ENCODE measurements around the gene TNFAIP2. TPM values are rescaled to one million over a fixed set of nuclear protein-coding genes. Genes with fewer than 3 reads are reported as not detected.

TNFAIP2 gene
- total RNA-seq, 1 donor from 2014 or later, result 13.3 TPM

GRCh38 chr14:103157969-103158368 is 34.7 kb downstream of the TNFAIP2 start:
- H3K4me3 Mint-ChIP-seq (ENCODE audit: unreplicated experiment), result no peak overlapping the region
- no peaks in the 10 kb centered on the region for H3K4me1 Mint-ChIP-seq (ENCODE audit: low read depth)
- no peak for TF ChIP-seq CTCF (IDR thresholded peaks at IDR 0.05)
- peaks cover 1% of the 10 kb centered on the region for H3K36me3 Mint-ChIP-seq (ENCODE audit: low read depth)
- H3K27me3 Mint-ChIP-seq (ENCODE audit: low read depth), result peaks cover 21% of the 10 kb centered on the region
- DNase-seq (ENCODE audit: low spot score), result no peak
- H3K27ac Mint-ChIP-seq (ENCODE audit: unreplicated experiment), result no peak overlapping the region
- H3K9me3 Mint-ChIP-seq (ENCODE audit: low read depth), result no peaks in the 10 kb centered on the region

- no peak for TF ChIP-seq CTCF (IDR thresholded peaks at IDR 0.05)
- Mint-ChIP-seq H3K27ac (ENCODE audit: unreplicated experiment) (no peak overlapping the region), H3K36me3 (ENCODE audit: low read depth) (peaks cover 1% of the 10 kb centered on the region), H3K9me3 (ENCODE audit: low read depth) (no peaks in the 10 kb centered on the region), H3K4me1 (ENCODE audit: low read depth) (no peaks in the 10 kb centered on the region), H3K27me3 (ENCODE audit: low read depth) (peaks cover 20% of the 10 kb centered on the region), H3K4me3 (ENCODE audit: unreplicated experiment) (no peak overlapping the region)
- no peak for DNase-seq (ENCODE audit: low spot score)
Observed at GRCh38 chr14:103158688-103159087, 35.4 kb downstream of the TNFAIP2 start.

DNA sequence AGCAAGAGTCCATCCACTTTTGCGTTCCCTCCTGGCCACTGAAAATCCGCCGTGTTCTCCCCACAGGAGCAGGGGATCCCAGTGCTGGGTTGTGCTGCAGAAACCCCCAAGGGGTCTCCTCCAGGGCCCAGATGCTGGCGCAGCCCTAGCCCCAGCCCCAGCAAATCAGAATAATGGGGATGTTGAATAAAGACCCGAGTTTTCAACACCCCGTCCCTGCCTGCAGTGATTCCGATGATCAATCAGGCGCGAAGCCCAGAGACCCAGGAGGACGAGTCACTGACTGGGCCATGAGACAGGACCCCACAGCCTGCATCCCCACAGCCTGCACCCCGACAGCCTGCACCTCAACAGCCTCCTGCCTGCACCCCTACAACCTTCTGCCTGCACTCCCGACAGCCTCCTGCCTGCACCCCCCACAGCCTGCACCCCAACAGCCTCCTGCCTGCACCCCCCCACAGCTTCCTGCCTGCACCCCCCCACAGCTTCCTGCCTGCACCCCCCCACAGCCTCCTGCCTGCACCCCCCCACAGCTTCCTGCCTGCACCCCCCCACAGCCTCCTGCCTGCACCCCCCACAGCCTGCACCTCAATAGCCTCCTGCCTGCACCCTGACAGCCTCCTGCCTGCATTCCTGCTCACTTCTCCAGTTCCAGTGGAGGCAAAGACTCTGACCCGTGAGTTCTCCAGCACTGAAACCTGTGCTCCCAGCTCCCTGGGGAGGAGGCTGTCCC is 37.2 kb downstream of the TNFAIP2 start:
- TF ChIP-seq CTCF (IDR thresholded peaks at IDR 0.05), result no peak
- no peaks in the 10 kb centered on the region for H3K9me3 Mint-ChIP-seq (ENCODE audit: low read depth)
- no peak for DNase-seq (ENCODE audit: low spot score)

DNA sequence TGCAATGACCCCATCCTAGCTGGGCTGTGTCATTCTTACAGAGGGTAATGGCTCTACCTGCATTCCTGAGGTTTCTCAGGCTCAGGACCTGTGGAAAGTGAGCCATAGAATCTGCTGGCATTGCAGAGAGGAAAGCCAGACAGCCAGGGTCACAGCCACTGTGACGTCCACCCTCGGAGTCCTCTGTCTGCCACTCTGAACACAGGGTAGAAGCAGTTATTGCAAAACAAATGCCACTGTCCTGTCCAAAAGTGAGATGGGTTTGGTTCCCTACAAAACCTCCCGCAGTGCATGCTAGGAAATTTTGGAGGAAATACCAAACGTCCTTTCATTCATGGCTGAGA is 37.8 kb downstream of the TNFAIP2 start:
- no peak overlapping the region for H3K4me3 Mint-ChIP-seq (ENCODE audit: unreplicated experiment)
- H3K4me1 Mint-ChIP-seq (ENCODE audit: low read depth), result no peaks in the 10 kb centered on the region
- DNase-seq (ENCODE audit: low spot score), result no peak
- H3K9me3 Mint-ChIP-seq (ENCODE audit: low read depth), result no peaks in the 10 kb centered on the region
- H3K27me3 Mint-ChIP-seq (ENCODE audit: low read depth), result peaks cover 26% of the 10 kb centered on the region
- TF ChIP-seq CTCF (IDR thresholded peaks at IDR 0.05), result no peak
- no peak overlapping the region for H3K27ac Mint-ChIP-seq (ENCODE audit: unreplicated experiment)
- peaks cover 1% of the 10 kb centered on the region for H3K36me3 Mint-ChIP-seq (ENCODE audit: low read depth)

More for the DNA sequence above, 37.2 kb downstream of the TNFAIP2 start:
- no peak overlapping the region for H3K27ac Mint-ChIP-seq (ENCODE audit: unreplicated experiment)
- H3K4me3 Mint-ChIP-seq (ENCODE audit: unreplicated experiment), result no peak overlapping the region
- peaks cover 1% of the 10 kb centered on the region for H3K36me3 Mint-ChIP-seq (ENCODE audit: low read depth)
- H3K27me3 Mint-ChIP-seq (ENCODE audit: low read depth), result peaks cover 26% of the 10 kb centered on the region
- no peaks in the 10 kb centered on the region for H3K4me1 Mint-ChIP-seq (ENCODE audit: low read depth)

DNA sequence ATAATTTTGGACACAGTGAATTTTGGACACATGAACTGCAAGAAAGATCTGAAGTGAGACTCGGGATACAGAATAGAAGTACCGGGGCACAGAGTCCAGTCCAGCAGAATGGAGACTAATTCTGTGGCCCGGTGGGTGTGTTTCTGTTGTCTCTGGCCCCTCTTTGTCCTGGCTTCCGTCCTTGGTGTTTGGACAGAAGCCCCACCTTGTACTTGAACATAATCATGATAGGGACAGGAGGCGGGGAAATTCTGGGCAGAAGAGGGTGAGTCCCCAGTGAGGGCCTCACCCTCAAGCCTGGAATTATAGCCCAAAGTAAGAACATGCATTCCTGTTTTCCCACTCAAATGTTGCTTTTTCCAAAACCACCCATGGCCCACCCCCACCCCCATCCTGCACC is 39.9 kb downstream of the TNFAIP2 start:
- no peak for DNase-seq (ENCODE audit: low spot score)
- Mint-ChIP-seq H3K4me1 (ENCODE audit: low read depth) (no peaks in the 10 kb centered on the region), H3K27ac (ENCODE audit: unreplicated experiment) (no peak overlapping the region), H3K27me3 (ENCODE audit: low read depth) (peaks cover 24% of the 10 kb centered on the region), H3K4me3 (ENCODE audit: unreplicated experiment) (no peak overlapping the region), H3K36me3 (ENCODE audit: low read depth) (peaks cover 3% of the 10 kb centered on the region), H3K9me3 (ENCODE audit: low read depth) (no peaks in the 10 kb centered on the region)
- TF ChIP-seq CTCF (IDR thresholded peaks at IDR 0.05), result no peak

Measured in chondrocyte (in vitro differentiated cells).